Neuronal stem cell (in vitro differentiated cells): ENCODE data around the gene PRR7.
"Not testable (repeated sequence)": the region's sequence is repeated elsewhere in the genome, so short reads cannot be mapped to it uniquely, and the experiment has no call there.

Source experiments
- DNase-seq: peaks from one replicate; pipeline ENCODE4 v3.0.0-alpha.2; 2013; ENCODE audit warnings: low spot score
- H2AFZ ChIP-seq: one replicate; pipeline ENCODE4 v1.6.1; 2013; ENCODE audit warnings: mild to moderate bottlenecking, low read length, inconsistent platforms
- H2AK5ac ChIP-seq: 2 replicates; pipeline ENCODE4 v1.6.1; 2013; ENCODE audit warnings: low read depth, mild to moderate bottlenecking, inconsistent platforms, low read length, moderate library complexity, mixed read lengths
- H2BK120ac ChIP-seq: 2 replicates; pipeline ENCODE4 v1.6.1; 2013; ENCODE audit warnings: low read depth, mild to moderate bottlenecking, inconsistent platforms, low read length, moderate library complexity, mixed read lengths
- H2BK12ac ChIP-seq: one replicate; pipeline ENCODE4 v1.6.1; 2013; ENCODE audit warnings: low read length, inconsistent platforms
- H2BK15ac ChIP-seq: 2 replicates; pipeline ENCODE4 v1.6.1; 2013; ENCODE audit warnings: mild to moderate bottlenecking, low read length, inconsistent platforms, mixed read lengths
- H2BK5ac ChIP-seq: one replicate; pipeline ENCODE4 v1.6.1; 2013; ENCODE audit warnings: inconsistent platforms, mild to moderate bottlenecking, low read length, moderate library complexity
- H3K14ac ChIP-seq: one replicate; pipeline ENCODE4 v1.6.1; 2013; ENCODE audit warnings: low read length, inconsistent platforms
- H3K18ac ChIP-seq: 2 replicates; pipeline ENCODE4 v1.6.1; 2013; ENCODE audit warnings: low read length, inconsistent platforms
- H3K23ac ChIP-seq: 2 replicates; pipeline ENCODE4 v1.6.1; 2013; ENCODE audit warnings: low read depth, mild to moderate bottlenecking, mixed read lengths, low read length, inconsistent platforms; ENCODE audit not compliant: poor library complexity
- H3K27ac ChIP-seq: replicated peaks from 3 replicates; pipeline ENCODE4 v1.5.1; 2013; ENCODE audit warnings: low read length, inconsistent platforms
- H3K27me3 ChIP-seq, 3 experiments: 2 replicates each; pipeline ENCODE4 v1.6.1; 2013; ENCODE audit warnings: low read length in 3 of 3, mild to moderate bottlenecking in 2 of 3, inconsistent platforms in 1 of 3, low read depth in 1 of 3, mixed read lengths in 1 of 3, moderate library complexity in 1 of 3; ENCODE audit not compliant: control insufficient read depth in 3 of 3, insufficient read depth in 3 of 3
- H3K36me3 ChIP-seq, 2 donors: replicated peaks in 1 of 2; 2 replicates each; pipeline ENCODE4 v1.6.1; 2013; ENCODE audit warnings: low read length in 2 of 2; ENCODE audit not compliant: control insufficient read depth in 2 of 2, insufficient read depth in 2 of 2
- H3K4ac ChIP-seq: 2 replicates; pipeline ENCODE4 v1.6.1; 2013; ENCODE audit warnings: inconsistent platforms, mild to moderate bottlenecking, low read length, moderate library complexity
- H3K4me1 ChIP-seq, 2 donors: 1 replicate in 1 of 2; 2 replicates in 1 of 2; pipeline ENCODE4 v1.6.1; 2013; ENCODE audit warnings: low read length in 2 of 2, low read depth in 1 of 2; ENCODE audit not compliant: control insufficient read depth in 2 of 2, insufficient read depth in 1 of 2
- H3K4me2 ChIP-seq: one replicate; pipeline ENCODE4 v1.6.1; 2013; ENCODE audit warnings: mild to moderate bottlenecking, low read length, inconsistent platforms; ENCODE audit not compliant: insufficient read depth, poor library complexity, severe bottlenecking
- H3K4me3 ChIP-seq, 2 donors: 2 replicates each; pipeline ENCODE4 v1.5.1; 2013; ENCODE audit warnings: low read length in 2 of 2, mild to moderate bottlenecking in 2 of 2, inconsistent platforms in 1 of 2, moderate library complexity in 1 of 2
- H3K79me1 ChIP-seq: one replicate; pipeline ENCODE4 v1.6.1; 2013; ENCODE audit warnings: low read depth, mild to moderate bottlenecking, inconsistent platforms, low read length, moderate library complexity
- H3K9ac ChIP-seq: one replicate; pipeline ENCODE4 v1.6.1; 2013; ENCODE audit warnings: mild to moderate bottlenecking, low read depth, low read length, inconsistent platforms; ENCODE audit not compliant: poor library complexity
- H3K9me3 ChIP-seq, 2 donors: replicated peaks in 1 of 2; 2 replicates each; pipeline versions ENCODE3 to v1.6.1; 2013; ENCODE audit warnings: low read length in 2 of 2, mild to moderate bottlenecking in 2 of 2, inconsistent platforms in 1 of 2, low read depth in 1 of 2, mixed read lengths in 1 of 2, moderate library complexity in 1 of 2; ENCODE audit not compliant: control insufficient read depth in 2 of 2, insufficient read depth in 1 of 2
- H4K8ac ChIP-seq: one replicate; pipeline ENCODE4 v1.6.1; 2013; ENCODE audit warnings: low read depth, mild to moderate bottlenecking, inconsistent platforms, low read length, moderate library complexity
- H4K91ac ChIP-seq: one replicate; pipeline ENCODE4 v1.6.1; 2013; ENCODE audit warnings: low read length, low read depth, mild to moderate bottlenecking, inconsistent platforms; ENCODE audit not compliant: poor library complexity
- WGBS, 2 donors: extraction: QIAGEN DNeasy Blood & Tissue Kit; methylation state at CpG; one replicate each; pipeline ENCODE4 v1.1.7; 2013; ENCODE audit warnings: missing lambda C conversion rate in 2 of 2, mixed read lengths in 1 of 2; ENCODE audit not compliant: insufficient read length in 2 of 2, insufficient replicate concordance in 1 of 2; ENCODE audit errors: extremely low coverage in 2 of 2; 5-methylcytosine and 5-hydroxymethylcytosine counted together

PRR7 gene

GRCh38 chr5:177483994-177484901 lies 37.6 kb downstream of the PRR7 start:
- peak overlapping the region in 1 of 2 donors; percentile 39 for H3K4me3 ChIP-seq
- H3K9ac ChIP-seq, result peak overlapping the region; percentile 77
- DNase-seq, result no peak
- H3K23ac ChIP-seq, result peak overlapping the region; percentile 98
- H3K4me2 ChIP-seq, result no peak overlapping the region
- peak overlapping the region; percentile 6 for H3K14ac ChIP-seq
- peak overlapping the region; percentile 48 for H3K18ac ChIP-seq
- H2BK120ac ChIP-seq, result peak overlapping the region; percentile 9
- H2BK5ac ChIP-seq, result peak overlapping the region; percentile 53
- no peak overlapping the region for H3K27ac ChIP-seq
- peaks cover 62 to 90% of the 10 kb centered on the region in 2 donors for H3K36me3 ChIP-seq
- no peak overlapping the region for H2BK12ac ChIP-seq
- peaks cover 13% of the 10 kb centered on the region for H3K79me1 ChIP-seq
- H3K4ac ChIP-seq, result no peak overlapping the region
- H3K9me3 ChIP-seq, result peaks cover 0 to 4% of the 10 kb centered on the region in 2 donors
- no CpG with 5 or more reads among the region's 22 CpGs for WGBS, 2 donors
- H3K27me3 ChIP-seq, result no peaks in the 10 kb centered on the region
- H2BK15ac ChIP-seq, result no peak overlapping the region
- no peak overlapping the region for H2AK5ac ChIP-seq
- H2AFZ ChIP-seq, result no peak overlapping the region
- peak overlapping the region; percentile 29 for H4K8ac ChIP-seq
- no peak overlapping the region for H4K91ac ChIP-seq
- peaks cover 0 to 7% of the 10 kb centered on the region in 2 donors for H3K4me1 ChIP-seq

- Histone ChIP-seq H3K27ac (no peak overlapping the region), H2BK120ac (peak overlapping the region; percentile 9), H3K36me3 (peaks cover 63 to 90% of the 10 kb centered on the region in 2 donors), H3K9me3 (peaks cover 0 to 2% of the 10 kb centered on the region in 2 donors), H2AK5ac (no peak overlapping the region), H3K18ac (no peak overlapping the region), H2BK12ac (no peak overlapping the region), H3K4ac (no peak overlapping the region), H3K9ac (peak overlapping the region; percentile 77), H3K79me1 (peaks cover 14% of the 10 kb centered on the region), H3K4me1 (peaks cover 0 to 2% of the 10 kb centered on the region in 2 donors), H2AFZ (no peak overlapping the region), H3K27me3 (no peaks in the 10 kb centered on the region), H3K14ac (peak overlapping the region; percentile 31), H2BK5ac (no peak overlapping the region), H3K4me3 (peak overlapping the region in 1 of 2 donors; percentile 39), H4K91ac (no peak overlapping the region), H2BK15ac (no peak overlapping the region), H4K8ac (peak overlapping the region; percentile 29), H3K4me2 (no peak overlapping the region), H3K23ac (peak overlapping the region; percentile 98)
- DNase-seq, result no peak
- no CpG with 5 or more reads among the region's 13 CpGs for WGBS, 2 donors
Measured at GRCh38 chr5:177484902-177485549, 38.4 kb downstream of the PRR7 start.

- H2BK15ac ChIP-seq, H2BK5ac ChIP-seq, H4K8ac ChIP-seq, H3K27me3 ChIP-seq, H3K4me3 ChIP-seq, H3K23ac ChIP-seq, H3K4ac ChIP-seq, H2BK12ac ChIP-seq, H2AK5ac ChIP-seq, DNase-seq, H2BK120ac ChIP-seq, H3K4me2 ChIP-seq, H3K4me1 ChIP-seq, H2AFZ ChIP-seq, H3K27ac ChIP-seq, H3K14ac ChIP-seq, H4K91ac ChIP-seq, H3K18ac ChIP-seq, H3K9ac ChIP-seq, H3K9me3 ChIP-seq: not testable (repeated sequence)
- Histone ChIP-seq H3K36me3 (peaks cover 70 to 95% of the 10 kb centered on the region in 2 donors), H3K79me1 (peaks cover 20% of the 10 kb centered on the region)
- no CpG with 5 or more reads among the region's 3 CpGs for WGBS, 2 donors
Measured at GRCh38 chr5:177485753-177486152, 39.1 kb downstream of the PRR7 start.

- Histone ChIP-seq H3K4ac (no peak overlapping the region), H3K9ac (no peak overlapping the region), H3K4me2 (no peak overlapping the region), H4K91ac (no peak overlapping the region), H2BK15ac (no peak overlapping the region), H3K36me3 (peaks cover 75 to 97% of the 10 kb centered on the region in 2 donors), H2AK5ac (no peak overlapping the region), H3K4me1 (peaks cover 0 to 4% of the 10 kb centered on the region in 2 donors), H3K18ac (no peak overlapping the region), H4K8ac (peak overlapping the region; percentile 52), H3K9me3 (peaks cover 0 to 2% of the 10 kb centered on the region in 2 donors), H3K14ac (no peak overlapping the region), H2BK12ac (no peak overlapping the region), H3K4me3 (no peak overlapping the region), H3K23ac (no peak overlapping the region), H3K27ac (no peak overlapping the region), H3K27me3 (no peaks in the 10 kb centered on the region), H2BK5ac (no peak overlapping the region), H3K79me1 (peaks cover 25% of the 10 kb centered on the region), H2AFZ (no peak overlapping the region), H2BK120ac (no peak overlapping the region)
- no CpG with 5 or more reads among the region's 3 CpGs for WGBS, 2 donors
- DNase-seq, result no peak
Measured at GRCh38 chr5:177486256-177486655, 39.6 kb downstream of the PRR7 start.
